ENCODE results near the gene CFAP65.

Gene CFAP65

DNA sequence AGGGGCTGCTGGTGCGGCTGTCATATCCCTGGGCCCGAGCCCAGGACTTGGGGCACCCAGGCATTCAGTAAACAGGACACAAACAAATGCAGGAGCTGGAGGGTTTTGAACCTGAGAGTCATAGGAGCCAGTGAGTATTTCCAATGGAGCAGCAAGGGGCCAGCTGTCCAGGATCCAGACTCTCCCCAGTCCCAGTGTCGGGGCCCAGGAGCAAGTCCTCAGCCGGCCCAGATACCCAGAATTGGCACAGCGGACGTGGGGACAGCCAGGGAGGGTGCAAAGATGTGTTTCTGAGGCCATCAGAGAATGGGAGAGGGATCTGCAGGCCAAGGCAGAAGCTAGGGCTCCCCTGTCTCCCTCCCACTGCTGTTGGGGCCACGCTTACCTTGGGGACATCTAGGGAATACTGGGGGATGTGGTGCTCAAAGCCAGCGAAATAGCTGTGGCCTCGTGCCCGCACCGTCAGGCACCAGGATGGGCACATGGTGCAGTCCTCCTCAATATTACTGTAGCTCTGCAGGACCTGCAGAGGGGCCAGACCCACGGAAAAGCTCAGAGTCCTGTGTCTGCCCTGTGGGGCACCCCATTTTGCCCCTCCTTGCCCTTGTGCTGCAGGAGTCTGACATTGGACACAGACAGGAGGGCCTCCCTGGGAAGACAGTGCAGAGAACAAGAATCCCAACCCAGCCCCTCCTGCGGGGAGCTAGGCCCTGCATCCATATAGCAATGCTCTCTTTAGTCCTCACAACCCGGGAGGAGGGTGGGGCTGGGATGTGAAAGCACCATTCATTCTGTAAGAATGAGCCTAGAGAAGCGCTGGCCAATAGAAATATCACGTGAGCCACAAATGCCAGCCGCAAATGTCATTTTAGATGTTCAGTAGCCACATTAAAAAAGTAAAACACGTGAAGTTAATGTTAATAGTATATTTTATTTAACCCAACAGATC lies 15.4 kb downstream of the CFAP65 start:
- DNase-seq (ENCODE audit: low read depth) = no peak
- no peak overlapping the region for H3K4me3 ChIP-seq (ENCODE audit: low read length)
- TF ChIP-seq, protein P1, sequence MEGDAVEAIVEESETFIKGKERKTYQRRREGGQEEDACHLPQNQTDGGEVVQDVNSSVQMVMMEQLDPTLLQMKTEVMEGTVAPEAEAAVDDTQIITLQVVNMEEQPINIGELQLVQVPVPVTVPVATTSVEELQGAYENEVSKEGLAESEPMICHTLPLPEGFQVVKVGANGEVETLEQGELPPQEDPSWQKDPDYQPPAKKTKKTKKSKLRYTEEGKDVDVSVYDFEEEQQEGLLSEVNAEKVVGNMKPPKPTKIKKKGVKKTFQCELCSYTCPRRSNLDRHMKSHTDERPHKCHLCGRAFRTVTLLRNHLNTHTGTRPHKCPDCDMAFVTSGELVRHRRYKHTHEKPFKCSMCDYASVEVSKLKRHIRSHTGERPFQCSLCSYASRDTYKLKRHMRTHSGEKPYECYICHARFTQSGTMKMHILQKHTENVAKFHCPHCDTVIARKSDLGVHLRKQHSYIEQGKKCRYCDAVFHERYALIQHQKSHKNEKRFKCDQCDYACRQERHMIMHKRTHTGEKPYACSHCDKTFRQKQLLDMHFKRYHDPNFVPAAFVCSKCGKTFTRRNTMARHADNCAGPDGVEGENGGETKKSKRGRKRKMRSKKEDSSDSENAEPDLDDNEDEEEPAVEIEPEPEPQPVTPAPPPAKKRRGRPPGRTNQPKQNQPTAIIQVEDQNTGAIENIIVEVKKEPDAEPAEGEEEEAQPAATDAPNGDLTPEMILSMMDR (conservative IDR thresholded peaks at IDR 0.05; ENCODE audit: low read depth, low read length) = no peak

DNA sequence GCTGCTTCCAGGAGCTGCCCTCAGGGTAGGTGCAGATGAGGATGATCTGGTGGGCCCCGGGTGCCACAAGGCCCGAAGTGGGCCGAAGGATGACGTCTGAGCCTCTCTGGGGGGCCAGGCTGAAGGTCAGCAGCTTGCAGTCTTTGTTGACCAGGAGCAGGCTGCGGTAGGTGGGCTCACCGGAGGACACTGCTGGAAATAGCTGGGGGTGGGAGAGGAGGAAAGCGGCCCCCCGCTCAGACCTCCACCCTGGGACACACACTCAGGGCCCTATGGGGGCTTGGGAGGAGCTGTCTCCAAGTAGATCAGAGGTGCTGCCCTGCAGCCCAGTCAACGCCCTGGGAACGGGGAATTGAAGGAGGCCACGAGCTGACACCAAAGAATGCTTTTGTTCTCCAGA lies 17.3 kb downstream of the CFAP65 start:
- no peak for DNase-seq (ENCODE audit: low read depth)
- H3K4me3 ChIP-seq (ENCODE audit: low read length) = no peak overlapping the region
- TF ChIP-seq, protein P1 (conservative IDR thresholded peaks at IDR 0.05; ENCODE audit: low read depth, low read length) = no peak

DNA sequence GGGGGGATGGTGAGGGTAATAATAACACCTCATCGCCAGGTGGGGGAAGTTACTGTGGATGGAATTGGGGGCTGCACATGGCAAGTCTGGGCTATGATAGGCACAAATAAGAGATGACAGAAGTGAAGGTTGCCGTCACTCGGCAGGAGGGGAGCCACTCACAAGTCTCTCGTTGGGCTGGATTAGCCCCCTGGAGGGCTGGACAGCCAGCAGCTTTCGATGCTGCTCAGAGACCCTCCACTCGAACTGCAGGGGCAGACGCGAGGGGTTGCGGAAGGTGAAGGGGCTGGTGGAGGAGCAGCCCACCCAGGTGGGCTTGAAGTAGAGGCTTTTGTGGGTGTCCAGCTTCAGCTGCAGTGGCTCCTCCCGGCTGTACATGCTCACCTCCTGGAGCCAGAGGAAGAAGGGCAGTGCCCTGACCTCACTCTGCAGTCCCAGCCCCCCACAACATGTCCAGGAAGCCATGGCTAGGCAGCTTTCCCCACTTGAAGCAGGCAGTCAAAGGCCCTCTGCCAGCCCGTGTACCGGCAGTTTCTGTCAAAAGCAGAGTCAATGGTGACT lies 18.2 kb downstream of the CFAP65 start:
- no peak overlapping the region for H3K4me3 ChIP-seq (ENCODE audit: low read length)
- TF ChIP-seq, protein P1 (conservative IDR thresholded peaks at IDR 0.05; ENCODE audit: low read depth, low read length) = no peak
- no peak for DNase-seq (ENCODE audit: low read depth)

DNA sequence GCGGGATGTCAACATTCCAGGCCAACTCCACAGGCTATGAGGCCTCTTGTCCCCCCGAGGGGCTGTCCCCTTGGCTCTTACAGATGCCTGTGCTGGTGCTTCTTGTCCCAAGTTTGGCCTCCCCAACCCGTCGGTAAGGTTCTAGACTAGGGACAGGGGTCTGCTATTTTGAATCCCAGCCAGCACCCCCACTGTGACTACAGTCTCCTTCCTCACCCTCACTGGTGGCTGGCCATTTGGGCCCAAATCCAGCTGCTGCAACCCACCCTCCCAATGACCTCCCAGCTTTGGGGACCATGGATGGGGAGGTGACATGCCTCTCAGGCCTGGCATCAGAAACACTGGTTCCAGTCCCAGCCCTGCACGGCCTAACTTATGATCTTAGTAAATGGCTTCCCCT lies 18.7 kb downstream of the CFAP65 start:
- DNase-seq (ENCODE audit: low read depth) = no peak
- H3K4me3 ChIP-seq (ENCODE audit: low read length) = no peak overlapping the region
- TF ChIP-seq, protein P1 (conservative IDR thresholded peaks at IDR 0.05; ENCODE audit: low read depth, low read length) = no peak

DNA sequence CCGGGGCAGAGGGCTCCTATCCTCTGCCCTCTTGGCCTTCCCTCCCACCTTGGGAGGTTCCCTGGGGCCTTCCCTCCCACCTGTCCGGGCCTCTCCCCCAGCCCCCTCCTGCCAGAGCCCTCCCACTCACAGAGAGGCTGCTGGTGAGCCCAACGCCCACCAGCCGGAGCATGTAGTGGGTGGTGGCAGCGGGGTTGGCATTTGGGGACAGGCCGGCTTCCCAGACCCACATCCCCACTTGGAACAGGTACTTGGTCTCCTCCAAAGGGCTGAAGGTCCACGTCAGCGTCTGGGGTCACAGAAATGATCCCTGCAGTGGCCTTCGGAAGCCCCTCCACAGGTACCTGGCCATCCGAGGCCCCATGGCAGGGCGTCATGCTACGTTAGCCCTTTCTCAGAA lies 19.3 kb downstream of the CFAP65 start:
- TF ChIP-seq, protein P1 (conservative IDR thresholded peaks at IDR 0.05; ENCODE audit: low read depth, low read length) = no peak
- no peak overlapping the region for H3K4me3 ChIP-seq (ENCODE audit: low read length)

DNA sequence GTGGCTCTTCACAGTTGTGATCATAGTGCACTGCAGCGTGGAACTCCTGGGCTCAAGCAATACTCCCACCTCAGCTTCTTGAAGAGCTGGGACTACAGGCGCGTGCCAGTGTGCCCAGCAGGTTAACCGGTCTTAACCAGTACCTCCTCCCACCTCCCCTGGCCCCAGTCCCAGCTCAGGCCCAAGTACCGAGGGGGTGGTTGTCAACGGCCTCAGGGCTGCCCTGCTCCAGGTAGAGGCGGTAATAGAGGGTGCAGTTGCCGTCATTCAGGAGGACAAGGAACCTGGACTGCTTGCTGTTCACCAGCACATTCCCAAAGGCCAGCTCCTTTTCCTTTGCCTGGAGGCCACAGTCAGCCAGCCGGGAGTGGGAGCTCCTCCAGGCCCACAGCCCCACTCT lies 19.7 kb downstream of the CFAP65 start:
- no peak for DNase-seq (ENCODE audit: low read depth)
- TF ChIP-seq, protein P1 (conservative IDR thresholded peaks at IDR 0.05; ENCODE audit: low read depth, low read length) = no peak
- no peak overlapping the region for H3K4me3 ChIP-seq (ENCODE audit: low read length)

More for the DNA sequence above, 19.3 kb downstream of the CFAP65 start:
- no peak for DNase-seq (ENCODE audit: low read depth)

Measured in retinal pigment epithelial cell (primary cell).